ENCODE results near the gene TMEM178B.
"Not testable (repeated sequence)": the region's sequence is repeated elsewhere in the genome, so short reads cannot be mapped to it uniquely, and the experiment has no call there.

The TMEM178B gene

GRCh38 chr7:141144921-141145629, 71.2 kb downstream of the TMEM178B start:
- no peak for DNase-seq (ENCODE audit: low spot score)

DNA sequence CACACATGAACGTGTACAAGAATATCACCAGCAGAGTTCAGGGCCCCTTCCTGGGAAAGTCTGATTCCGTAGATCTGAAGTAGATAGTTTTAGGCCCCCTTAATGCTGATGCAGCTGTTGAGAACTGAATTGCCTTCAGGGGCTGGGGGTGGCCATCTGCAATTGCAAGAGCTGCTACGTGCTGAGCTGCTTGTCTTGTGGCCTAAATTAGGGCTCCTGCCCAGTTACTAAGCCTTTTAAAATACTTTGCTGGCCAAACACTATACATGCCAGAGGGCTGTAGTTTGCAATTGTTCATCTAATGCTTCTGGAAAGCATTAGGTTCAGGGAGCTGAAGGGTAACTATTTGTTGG, 71.7 kb downstream of the TMEM178B start:
- no peak for DNase-seq (ENCODE audit: low spot score)

- DNase-seq (ENCODE audit: low spot score), result no peak
Measured at GRCh38 chr7:141147482-141147881, 73.6 kb downstream of the TMEM178B start.

GRCh38 chr7:141150465-141150864, 76.6 kb downstream of the TMEM178B start:
- no peak for DNase-seq (ENCODE audit: low spot score)

- no peak for DNase-seq (ENCODE audit: low spot score)
Measured at GRCh38 chr7:141151746-141152145, 77.9 kb downstream of the TMEM178B start.

- DNase-seq (ENCODE audit: low spot score), result no peak
Measured at GRCh38 chr7:141153231-141153630, 79.4 kb downstream of the TMEM178B start.

DNA sequence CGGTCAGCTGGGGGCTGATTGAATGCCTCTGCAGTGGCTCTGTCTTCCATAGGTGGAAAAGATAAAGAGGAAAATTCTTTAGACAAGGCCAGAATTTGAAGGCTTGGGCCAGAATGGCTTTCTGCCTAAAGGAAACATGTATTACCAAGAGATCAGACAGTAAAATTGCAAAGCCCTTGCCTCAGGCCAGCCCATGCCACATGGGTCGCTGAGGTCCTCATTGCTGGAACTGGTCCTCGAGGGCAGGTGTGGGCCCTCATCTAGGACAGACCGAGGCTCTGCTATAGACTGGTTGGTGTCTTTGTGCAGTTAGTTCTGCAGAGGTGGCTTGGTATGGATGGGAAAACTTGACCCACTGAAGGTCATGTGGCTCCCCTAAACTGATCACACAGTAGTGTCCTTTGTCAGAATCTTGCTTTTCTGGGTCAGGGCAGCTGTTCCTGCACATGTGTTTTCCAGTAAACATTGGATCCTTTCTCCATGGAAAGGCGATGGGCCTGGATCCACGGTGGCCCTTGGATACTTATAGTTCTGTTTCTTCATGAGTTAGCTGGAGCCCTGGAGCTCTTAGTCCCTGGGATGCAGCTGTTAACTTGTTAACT, 80.4 kb downstream of the TMEM178B start:
- no peak for DNase-seq (ENCODE audit: low spot score)

- peak; percentile 56 for DNase-seq (ENCODE audit: low spot score)
Measured at GRCh38 chr7:141156407-141156806, 82.5 kb downstream of the TMEM178B start.

DNA sequence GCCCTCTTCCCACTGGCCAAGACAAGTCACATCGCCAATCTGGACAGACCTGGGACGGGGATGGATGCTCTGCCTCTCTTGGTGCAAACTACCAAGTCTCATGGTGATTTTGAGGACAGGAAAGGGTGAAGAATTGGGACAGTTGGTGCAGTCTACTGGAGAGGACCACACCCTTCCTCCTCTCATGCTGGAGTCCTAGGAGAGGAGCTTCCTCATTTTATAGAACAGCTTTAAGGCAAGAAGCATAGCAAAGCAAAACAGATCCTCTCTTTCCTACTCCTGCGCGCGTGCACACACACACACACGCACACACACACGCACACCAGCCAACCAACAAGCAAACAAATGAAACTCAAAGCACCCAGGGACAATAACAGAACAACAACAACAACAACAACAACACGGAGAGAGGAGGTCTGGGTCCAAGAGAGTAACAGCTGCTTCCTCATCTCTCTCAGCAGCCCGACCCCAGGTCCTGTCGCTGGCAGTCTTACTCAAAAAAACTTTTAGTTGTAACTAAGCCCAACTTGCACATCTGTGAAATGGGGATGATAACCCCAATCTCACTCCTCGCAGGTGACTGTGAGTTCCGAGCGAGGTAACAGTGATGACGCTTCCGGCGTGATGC, 83.4 kb downstream of the TMEM178B start:
- DNase-seq (ENCODE audit: low spot score), result no peak

DNA sequence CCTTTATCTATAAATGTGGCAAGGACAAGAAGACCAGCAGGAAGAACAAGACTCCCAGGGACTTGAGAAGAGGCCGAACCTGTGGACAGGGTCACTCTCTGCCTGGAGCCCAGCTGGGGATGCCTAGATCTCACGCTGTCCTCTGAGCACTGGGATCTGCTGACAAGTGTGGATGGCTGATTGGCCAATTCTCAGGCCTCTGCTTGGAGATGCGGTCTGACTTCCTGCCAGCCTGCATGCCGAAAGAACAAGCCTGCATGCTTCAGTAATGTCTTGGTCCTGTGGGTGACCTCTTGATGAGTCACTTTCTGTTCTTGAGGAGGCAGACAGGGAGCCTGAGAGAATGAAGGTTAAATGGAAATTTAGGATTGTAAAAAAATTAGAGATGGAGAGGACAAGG, 84.7 kb downstream of the TMEM178B start:
- no peak for DNase-seq (ENCODE audit: low spot score)

- no peak for DNase-seq (ENCODE audit: low spot score)
Measured at GRCh38 chr7:141160246-141160860, 86.5 kb downstream of the TMEM178B start.

DNA sequence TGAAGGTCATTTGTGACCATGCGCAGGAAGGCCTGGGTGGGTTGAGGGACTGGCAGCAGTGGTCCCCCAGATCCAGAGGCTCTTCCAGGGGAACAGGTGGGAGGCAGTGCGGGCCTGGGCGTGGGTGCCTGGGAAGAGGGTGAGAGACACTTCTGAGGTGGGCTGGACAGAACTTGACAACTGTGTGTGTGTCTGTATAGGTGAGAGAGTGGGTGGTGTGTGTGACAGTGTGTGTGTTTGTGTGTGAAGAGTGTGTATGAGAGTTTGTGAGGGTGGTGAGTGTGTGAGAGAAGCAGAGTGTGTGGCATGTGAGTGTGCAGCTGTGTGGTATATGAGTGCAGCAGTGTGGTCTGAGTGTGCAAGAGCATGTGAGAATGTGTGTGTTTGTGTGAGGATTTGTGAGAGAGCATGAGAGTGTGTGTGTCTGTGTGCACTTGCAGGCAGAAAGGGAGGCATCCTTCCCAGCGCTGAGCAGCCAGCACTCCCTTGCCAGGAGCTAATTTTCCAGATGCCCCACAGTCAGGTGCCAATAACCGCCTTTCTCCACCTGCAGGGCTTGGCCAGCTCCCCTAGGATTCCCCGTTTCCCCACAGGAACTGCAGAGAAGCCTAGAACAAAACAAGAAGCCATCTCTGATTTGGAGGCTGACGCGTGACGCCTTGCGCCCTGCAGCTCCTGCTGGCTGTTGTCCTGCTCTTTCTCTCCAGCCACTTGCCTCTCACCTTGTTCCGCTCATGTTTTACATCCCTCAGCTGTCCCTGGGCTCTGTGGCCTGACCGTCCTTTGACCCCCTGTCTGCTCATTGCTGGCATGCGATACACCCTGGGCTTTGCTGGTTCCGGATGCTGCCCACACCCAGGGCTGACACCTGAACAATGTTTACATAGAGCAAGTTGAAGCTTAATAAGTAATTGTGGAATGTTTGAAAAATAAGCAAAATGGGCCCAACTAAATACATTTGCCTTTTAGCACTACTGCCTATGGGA, 88.0 kb downstream of the TMEM178B start:
- DNase-seq (ENCODE audit: low spot score), result no peak

- no peak for DNase-seq (ENCODE audit: low spot score)
Measured at GRCh38 chr7:141165521-141165920, 91.7 kb downstream of the TMEM178B start.

DNA sequence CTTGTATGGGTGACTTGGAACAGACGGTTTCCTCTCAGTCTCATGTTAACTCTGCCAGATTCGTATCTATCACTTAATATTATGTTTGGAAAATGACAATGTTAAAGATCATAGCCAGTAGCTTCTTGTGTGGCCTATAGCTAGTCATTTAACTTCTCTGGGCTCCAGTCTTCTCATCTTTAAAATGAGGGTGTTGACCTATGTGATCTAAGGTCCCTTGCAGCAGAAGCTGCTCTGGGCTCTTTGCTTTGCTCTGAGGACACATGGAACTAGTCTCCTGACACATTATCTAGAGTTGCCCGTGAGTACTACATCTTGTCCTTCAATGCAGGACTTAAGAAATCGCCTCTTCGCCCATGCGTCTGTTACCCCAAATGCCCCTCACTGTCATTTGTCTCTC, 93.1 kb downstream of the TMEM178B start:
- no peak for DNase-seq (ENCODE audit: low spot score)

DNA sequence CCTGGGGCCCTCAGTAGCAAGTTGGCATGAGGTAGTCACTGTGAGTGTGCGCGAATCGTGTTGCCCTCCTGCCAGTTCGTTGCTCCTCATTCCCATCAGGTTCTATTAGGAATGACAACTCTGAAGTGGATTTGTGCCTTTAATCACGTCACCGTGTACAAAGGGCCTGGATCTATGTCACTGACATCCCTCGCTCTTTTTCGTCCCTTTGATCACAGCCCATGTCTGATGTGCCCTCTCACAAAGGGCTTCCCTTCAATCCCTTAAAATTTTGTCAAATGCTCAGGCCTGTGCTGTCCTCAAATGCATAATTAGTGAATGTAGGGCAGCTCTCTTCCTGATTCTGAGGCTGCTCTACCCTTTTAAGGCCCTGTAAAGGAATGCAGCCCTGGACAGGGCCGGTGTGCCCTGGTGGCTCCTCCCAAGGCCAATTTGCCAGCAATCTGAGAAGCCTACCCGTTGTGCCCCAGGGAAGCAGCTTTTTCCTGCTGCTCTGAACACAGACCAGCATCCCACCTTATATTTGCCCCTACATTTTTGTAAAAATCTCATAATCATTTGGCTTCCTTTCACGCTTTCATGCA, 93.6 kb downstream of the TMEM178B start:
- DNase-seq (ENCODE audit: low spot score), result no peak

- not testable (repeated sequence) for DNase-seq (ENCODE audit: low spot score)
Measured at GRCh38 chr7:141169157-141169556, 95.3 kb downstream of the TMEM178B start.

GRCh38 chr7:141175728-141176127, 101.9 kb downstream of the TMEM178B start:
- DNase-seq (ENCODE audit: low spot score), result not testable (repeated sequence)

DNA sequence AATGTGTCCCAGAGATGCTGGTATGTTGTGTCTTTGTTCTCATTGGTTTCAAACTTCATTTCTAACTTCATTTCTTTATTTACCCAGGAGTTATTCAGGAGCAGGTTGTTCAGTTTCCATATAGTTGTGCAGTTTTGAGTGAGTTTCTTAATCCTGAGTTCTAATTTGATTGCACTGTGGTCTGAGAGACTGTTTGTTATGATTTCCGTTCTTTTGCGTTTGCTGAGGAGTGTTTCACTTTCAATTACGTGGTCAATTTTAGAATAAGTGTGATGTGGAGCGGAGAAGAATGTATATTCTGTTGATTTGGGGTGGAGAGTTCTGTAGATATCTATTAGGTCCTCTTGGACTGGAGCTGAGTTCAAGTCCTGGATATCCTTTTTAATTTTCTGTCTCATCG, 103.3 kb downstream of the TMEM178B start:
- not testable (repeated sequence) for DNase-seq (ENCODE audit: low spot score)

DNA sequence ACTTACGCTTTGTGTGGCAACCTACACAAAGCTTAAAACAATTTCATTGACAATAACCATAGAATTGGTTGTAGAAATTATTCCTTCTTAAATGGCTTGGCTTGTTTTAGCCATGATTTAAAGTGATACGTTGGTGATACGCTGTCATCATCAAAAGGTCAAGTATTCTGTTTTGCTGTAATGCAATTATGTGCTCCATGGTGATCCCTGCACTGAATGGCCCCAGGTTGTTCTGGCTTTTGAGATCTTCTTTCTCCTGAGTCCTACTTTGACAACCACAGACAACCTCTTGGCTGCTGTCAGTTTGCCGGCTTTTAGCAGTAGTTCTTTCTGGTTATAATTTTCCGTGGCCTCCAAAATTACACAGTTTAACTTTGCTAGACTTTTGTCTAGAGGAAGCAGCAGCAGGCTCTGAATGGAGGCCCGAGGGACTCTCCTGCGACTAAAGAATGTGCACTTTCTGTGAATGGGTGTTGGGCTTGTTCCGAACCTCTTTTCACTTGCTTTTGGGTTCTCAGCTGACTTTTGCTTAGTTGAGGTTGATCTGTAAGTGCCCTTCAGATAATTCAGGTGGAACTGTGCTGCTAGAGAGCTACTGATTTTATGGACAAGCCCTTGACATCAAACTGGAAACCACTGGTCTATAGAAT, 104.7 kb downstream of the TMEM178B start:
- no peak for DNase-seq (ENCODE audit: low spot score)

- DNase-seq (ENCODE audit: low spot score), result no peak
Measured at GRCh38 chr7:141181812-141182211, 107.9 kb downstream of the TMEM178B start.

Data from D341Med (cell line).